ENCODE results near the gene PLEKHA1.

- TF ChIP-seq CTCF (IDR thresholded peaks at IDR 0.05) (no peak), POLR2A (IDR thresholded peaks at IDR 0.05; ENCODE audit: low read depth) (no peak), EP300 (IDR thresholded peaks at IDR 0.05) (no peak)
Measured at GRCh38 chr10:122468926-122469781, 94.6 kb downstream of the PLEKHA1 start.
